GM12873 (cell line): ENCODE data around the gene CBL.

Source experiments
- CTCF ChIP-seq: IDR thresholded peaks from 2 replicates; pipeline ENCODE4 v1.5.1; 2012; ENCODE audit warnings: low read depth, mild to moderate bottlenecking, moderate library complexity, low read length, control low read depth; ENCODE audit not compliant: insufficient read depth; ENCODE audit errors: missing control alignments

CBL gene

GRCh38 chr11:119285431-119285830 is 79.3 kb downstream of the CBL start:
- no peak for TF ChIP-seq CTCF

DNA sequence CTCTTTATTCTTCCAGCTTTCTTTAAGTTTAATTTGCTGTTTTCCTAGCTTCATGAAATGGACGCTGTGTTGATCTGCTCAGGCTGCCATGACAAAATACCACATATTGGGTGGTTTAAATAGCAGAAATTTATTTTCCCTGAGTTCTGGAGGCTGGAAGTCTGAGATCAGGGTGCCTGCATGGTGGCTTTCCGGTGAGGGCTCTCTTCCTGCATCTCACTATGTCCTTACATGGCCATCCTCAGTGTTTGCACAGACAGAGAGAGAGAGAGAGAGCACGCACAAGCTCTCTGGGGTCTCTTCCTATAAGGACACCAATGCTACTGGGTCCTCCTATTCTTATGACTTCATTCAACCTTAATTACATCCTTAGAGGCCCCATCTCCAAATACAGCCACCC is 82.1 kb downstream of the CBL start:
- no peak for TF ChIP-seq CTCF

DNA sequence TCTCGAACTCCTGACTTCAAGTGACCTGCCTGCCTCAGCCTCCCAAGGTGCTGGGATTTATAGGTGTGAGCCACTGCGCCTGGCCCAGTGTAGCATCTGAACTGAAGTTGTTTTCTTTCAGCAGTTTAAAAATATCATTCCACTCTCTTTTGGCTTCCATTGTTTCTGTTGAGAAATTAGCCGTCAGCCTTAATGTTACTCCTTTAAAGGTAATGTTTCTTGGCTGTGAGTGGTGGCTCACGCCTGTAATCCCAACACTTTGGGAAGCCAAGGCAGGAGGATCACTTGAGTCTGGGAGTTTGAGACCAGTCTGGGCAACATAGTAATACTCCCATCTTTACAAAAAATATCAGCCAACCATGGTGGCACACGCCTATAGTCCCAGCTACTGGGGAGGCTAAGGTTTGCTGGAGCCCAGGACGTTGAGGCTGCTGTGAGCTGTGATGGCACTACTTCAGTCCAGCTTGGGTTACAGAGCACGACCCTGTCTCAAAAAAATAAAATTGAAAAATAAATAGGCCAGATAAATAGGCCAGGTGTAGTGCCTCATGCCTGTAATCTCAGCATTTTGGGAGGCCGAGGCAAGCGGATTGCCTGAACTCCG is 84.9 kb downstream of the CBL start:
- no peak for TF ChIP-seq CTCF

DNA sequence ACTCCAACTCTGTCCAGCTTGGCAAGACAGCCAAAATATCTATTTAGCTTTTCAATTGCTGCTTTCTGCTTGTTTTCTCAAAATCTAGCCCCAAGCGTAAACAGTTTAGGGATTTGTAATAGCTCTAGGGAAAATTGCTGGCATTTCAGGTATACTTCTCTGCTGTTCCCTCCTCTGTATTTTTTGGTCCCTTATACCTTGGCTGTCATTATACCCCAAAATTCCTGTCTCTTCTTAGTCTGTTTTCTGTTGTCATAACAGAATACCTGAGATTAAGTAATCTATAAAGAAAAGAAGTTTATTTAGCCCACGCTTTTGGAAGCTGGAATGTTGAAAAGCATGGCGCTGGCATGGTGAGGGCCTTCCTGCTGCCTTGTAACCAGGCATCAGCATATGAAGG is 87.3 kb downstream of the CBL start:
- no peak for TF ChIP-seq CTCF

- TF ChIP-seq CTCF: no peak
These were observed 89.0 kb downstream of the CBL start for GRCh38 chr11:119295178-119295577.

- TF ChIP-seq CTCF: no peak
These were observed 91.8 kb downstream of the CBL start for GRCh38 chr11:119297938-119298337.

DNA sequence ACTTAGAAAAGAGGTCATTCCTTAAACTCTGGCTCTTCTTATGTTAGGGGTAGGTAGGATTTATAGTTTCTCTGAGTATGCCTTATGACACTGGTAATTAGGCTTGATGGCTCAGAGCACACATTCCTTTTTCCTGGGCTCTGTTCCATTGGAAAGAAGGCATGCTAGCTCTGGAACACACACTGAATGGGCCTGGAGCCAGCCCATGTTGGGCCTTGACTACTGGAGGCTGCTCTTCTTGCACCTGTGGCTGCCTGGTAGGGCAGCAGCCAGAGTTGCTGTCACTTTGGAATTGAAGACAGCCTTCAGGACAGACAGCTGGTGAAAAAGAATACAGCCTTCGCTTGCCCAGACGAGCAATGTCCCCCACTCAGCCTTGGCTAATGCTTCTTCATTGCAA is 92.6 kb downstream of the CBL start:
- no peak for TF ChIP-seq CTCF

DNA sequence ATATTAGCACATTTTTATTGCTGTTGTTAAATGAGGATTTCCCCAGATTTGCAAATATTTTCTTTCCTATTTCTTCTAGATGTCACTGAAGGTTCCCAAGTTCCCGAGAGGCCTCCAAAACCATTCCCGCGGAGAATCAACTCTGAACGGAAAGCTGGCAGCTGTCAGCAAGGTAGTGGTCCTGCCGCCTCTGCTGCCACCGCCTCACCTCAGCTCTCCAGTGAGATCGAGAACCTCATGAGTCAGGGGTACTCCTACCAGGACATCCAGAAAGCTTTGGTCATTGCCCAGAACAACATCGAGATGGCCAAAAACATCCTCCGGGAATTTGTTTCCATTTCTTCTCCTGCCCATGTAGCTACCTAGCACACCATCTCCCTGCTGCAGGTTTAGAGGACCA is 93.3 kb downstream of the CBL start:
- no peak for TF ChIP-seq CTCF
